ENCODE measurements around the gene HEMK1. TPM values are rescaled to one million over a fixed set of nuclear protein-coding genes. Genes with fewer than 3 reads are reported as not detected.
A peak's percentile ranks its signal among the peaks of the same experiment; 100 is the strongest.

Gene HEMK1
- total and polyA plus RNA-seq, 8 donors, result 23.5 to 27.6 (median 25.0) TPM

- Histone ChIP-seq H3K4me1 (peaks cover 14 to 75% of the 10 kb centered on the region in 2 donors), H3K4me3 (peak overlapping the region; percentile 73 to 84), H3K36me3 (peaks cover 0 to 41% of the 10 kb centered on the region in 2 donors), H3K27ac (peak overlapping the region; percentile 92 to 98), H3K9me3 (no peaks in the 10 kb centered on the region), H3K27me3 (no peaks in the 10 kb centered on the region)
- DNase-seq (no peak), ATAC-seq (no peak)
- intact Hi-C loops (cut with DNase I), result no loop called here
- no peak for TF ChIP-seq CTCF (IDR thresholded peaks at IDR 0.05)
Observed at GRCh38 chr3:50610992-50611463, 41.7 kb downstream of the HEMK1 start.

- peak; percentile 79 for ATAC-seq
- peak; percentile 97 to 100 (median 99) for DNase-seq
- Histone ChIP-seq H3K4me1 (peaks cover 13 to 74% of the 10 kb centered on the region in 2 donors), H3K9me3 (no peaks in the 10 kb centered on the region), H3K27me3 (no peaks in the 10 kb centered on the region), H3K4me3 (peak within 1 kb of the TSS; percentile 73 to 84), H3K27ac (peak within 1 kb of the TSS; percentile 92 to 98), H3K36me3 (peaks cover 0 to 35% of the 10 kb centered on the region in 2 donors)
- TF ChIP-seq CTCF (IDR thresholded peaks at IDR 0.05), result peak in 1 of 2 donors; percentile 40
- intact Hi-C loops (cut with DNase I), result no loop called here
Observed at GRCh38 chr3:50611464-50612233, 42.3 kb downstream of the HEMK1 start, which contains the start of gene CISH. CISH (minus strand) TSS chr3:50611774; CDS start chr3:50611650, 124 bp downstream.

DNA sequence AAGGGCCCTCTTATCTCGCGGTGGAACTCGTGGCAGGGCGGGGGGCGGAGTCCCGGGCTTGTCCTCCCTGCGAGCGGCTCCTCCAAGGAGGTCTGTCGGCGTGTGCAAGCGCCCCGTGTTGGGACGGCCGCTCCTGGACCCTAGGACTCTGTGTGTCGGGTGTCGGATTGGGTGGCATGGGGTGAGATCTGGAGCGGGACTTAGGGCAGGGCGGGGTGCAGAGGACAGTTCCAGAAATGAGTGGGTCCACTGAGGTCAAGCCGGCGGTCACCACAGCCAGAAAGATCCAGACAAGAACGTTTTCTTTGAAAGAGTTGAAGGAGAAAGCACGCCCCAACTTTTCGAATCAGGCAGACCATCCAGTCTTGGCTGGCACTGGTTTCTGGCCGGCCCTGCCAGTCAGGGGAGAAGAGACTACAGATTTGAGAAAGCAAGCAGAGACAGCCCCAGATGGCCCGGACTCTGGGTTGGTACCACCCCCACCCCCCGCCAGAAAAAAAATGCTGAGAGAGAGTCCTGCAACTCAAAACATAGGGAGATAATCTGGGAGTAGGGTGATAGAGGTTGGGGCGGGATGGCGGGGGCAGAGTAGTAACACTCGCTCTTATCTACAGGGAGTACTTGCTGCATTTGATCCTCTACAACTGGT lies 43.0 kb downstream of the HEMK1 start:
- H3K27me3 ChIP-seq, result no peaks in the 10 kb centered on the region
- peak overlapping the region; percentile 73 to 84 for H3K4me3 ChIP-seq
- H3K36me3 ChIP-seq, result peaks cover 0 to 28% of the 10 kb centered on the region in 2 donors
- ATAC-seq, result no peak
- H3K27ac ChIP-seq, result peak overlapping the region; percentile 92 to 98
- intact Hi-C loops (cut with DNase I), result no loop called here
- DNase-seq, result peak in 1 of 4 donors; percentile 39
- no peaks in the 10 kb centered on the region for H3K9me3 ChIP-seq
- no peak for TF ChIP-seq CTCF (IDR thresholded peaks at IDR 0.05)
- H3K4me1 ChIP-seq, result peaks cover 13 to 67% of the 10 kb centered on the region in 2 donors

GRCh38 chr3:50612970-50613846 lies 43.9 kb downstream of the HEMK1 start:
- peaks cover 13 to 62% of the 10 kb centered on the region in 2 donors for H3K4me1 ChIP-seq
- intact Hi-C loops (cut with DNase I), result no loop called here
- H3K9me3 ChIP-seq, result no peaks in the 10 kb centered on the region
- DNase-seq, result no peak
- H3K27ac ChIP-seq, result peak overlapping the region; percentile 92 to 98
- TF ChIP-seq CTCF (IDR thresholded peaks at IDR 0.05), result no peak
- H3K36me3 ChIP-seq, result peaks cover 0 to 19% of the 10 kb centered on the region in 2 donors
- no peak for ATAC-seq
- H3K4me3 ChIP-seq, result peak overlapping the region in 1 of 2 donors; percentile 73
- no peaks in the 10 kb centered on the region for H3K27me3 ChIP-seq

Measured in left lung (tissue), 10 donors.